ENCODE measurements around the gene TXNDC5.

- no peak for TF ChIP-seq CTCF (IDR thresholded peaks at IDR 0.05; ENCODE audit: insufficient read depth, low read length)
- TF ChIP-seq POLR2AphosphoS5 (IDR thresholded peaks at IDR 0.05; ENCODE audit: low read depth), result no peak
Observed at GRCh38 chr6:7901056-7901455, 9.5 kb downstream of the TXNDC5 start.

Data from HL-60 (cell line).